Non-pigmented ciliary epithelial cell (primary cell): ENCODE data around the gene DCLK1.
"Not testable (repeated sequence)": the region's sequence is repeated elsewhere in the genome, so short reads cannot be mapped to it uniquely, and the experiment has no call there.

Source experiments
- DNase-seq: peaks from one replicate; pipeline ENCODE4 v3.0.0-alpha.2; 2010; ENCODE audit warnings: low read depth

The DCLK1 gene

DNA sequence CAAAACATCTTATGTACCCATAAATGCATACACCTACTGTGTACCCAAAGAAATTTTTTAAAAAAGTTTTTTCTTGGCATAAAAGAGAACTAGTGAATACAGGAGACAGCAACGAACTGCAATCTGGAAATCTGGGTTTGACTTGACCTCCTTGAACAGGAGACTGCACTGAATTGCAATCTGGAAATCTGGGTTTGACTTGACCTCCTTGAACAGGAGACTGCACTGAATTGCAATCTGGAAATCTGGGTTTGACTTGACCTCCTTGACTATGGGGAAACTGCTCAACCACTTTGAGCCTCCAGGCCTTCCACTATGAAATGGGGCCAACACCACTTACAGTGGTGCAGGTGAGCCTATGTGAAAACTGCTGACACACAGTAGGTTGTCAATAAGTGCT is 147.5 kb downstream of the DCLK1 start:
- not testable (repeated sequence) for DNase-seq

DNA sequence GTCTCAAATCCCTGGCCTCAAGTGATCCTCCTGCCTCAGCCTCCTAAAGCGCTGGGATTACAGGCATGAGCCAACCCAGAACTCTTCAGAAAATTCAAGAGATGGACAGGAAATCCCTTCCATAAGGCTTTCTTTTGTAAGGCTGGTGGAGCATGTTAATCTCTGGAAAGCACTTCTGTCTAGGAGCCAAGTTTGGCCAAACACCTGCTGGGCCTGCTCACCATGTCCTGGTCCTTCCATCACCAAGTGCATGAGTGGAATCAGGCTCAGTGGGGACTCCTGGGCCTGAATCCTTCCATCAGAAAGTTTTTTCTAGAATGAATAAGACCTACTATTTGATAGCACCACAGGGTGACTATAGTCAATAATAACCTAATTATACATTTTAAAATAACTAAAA is 148.0 kb downstream of the DCLK1 start:
- no peak for DNase-seq

GRCh38 chr13:35979361-35979951 is 151.7 kb downstream of the DCLK1 start:
- peak; percentile 81 for DNase-seq

DNA sequence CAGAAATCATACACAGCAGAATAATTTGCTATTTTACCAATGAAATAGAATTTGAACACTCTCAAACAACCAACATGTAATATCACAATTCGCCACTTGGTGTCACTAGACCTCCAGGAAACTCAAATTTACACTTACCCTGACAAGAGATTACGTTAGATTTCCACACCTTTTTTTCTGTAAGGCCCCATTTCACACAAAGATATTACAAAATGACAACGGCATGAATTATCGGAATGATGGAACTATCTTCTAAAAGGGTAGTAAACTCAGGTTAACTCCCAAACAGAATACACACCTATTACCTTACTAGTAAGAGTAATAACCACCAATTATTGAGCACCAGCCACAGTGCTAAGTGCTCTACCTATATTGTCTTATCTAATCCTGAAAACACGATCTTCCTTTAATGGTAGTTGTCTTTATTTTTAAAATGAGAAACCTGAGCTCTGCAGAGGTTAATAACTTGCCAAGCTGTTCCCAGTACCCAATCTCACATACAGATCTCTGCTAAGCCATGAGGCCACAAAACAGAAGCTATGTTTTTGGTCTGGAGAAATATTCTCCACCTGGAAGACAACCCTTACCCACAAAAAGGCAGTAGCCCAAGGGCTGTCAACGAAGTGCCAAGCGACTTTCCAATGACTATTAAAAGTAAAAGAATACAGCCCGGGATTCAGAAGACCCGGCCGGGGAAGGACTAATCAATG is 152.4 kb downstream of the DCLK1 start:
- no peak for DNase-seq

DNA sequence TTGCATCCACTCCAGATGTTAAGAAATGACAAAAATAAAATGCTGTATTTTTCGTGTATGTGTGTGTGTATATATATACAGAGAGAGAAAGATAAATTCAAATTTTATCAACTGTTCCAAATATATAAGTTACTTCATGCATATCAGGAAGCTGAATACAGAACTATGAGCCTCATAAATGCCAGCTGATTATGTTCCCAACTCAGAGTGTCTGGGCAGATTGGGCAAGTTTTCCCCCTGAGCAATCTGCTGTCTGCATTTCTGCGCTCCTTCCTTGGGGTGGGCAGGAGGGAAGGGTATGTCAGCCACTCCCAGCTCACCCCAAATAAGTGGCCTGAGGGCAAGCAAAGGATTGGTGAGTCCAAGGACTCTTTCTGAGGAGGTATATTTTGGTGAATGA is 154.1 kb downstream of the DCLK1 start:
- no peak for DNase-seq

- DNase-seq, result no peak
These were observed 155.1 kb downstream of the DCLK1 start for GRCh38 chr13:35976126-35976525.

DNA sequence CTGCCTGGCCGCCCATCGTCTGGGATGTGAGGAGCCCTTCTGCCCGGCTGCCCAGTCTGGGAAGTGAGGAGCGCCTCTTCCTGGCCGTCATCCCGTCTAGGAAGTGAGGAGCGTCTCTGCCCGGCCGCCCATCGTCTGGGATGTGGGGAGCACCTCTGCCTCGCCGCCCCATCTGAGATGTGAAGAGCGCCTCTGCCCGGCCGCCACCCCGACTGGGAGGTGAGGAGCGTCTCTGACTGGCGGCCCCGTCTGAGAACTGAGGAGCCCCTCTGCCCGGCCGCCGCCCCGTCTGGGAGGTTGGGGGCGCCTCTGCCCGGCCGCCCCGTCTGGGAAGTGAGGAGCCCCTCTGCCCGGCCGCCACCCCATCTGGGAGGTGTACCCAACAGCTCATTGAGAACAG is 164.2 kb downstream of the DCLK1 start:
- DNase-seq, result not testable (repeated sequence)

- no peak for DNase-seq
These were observed 165.2 kb downstream of the DCLK1 start for GRCh38 chr13:35966024-35966423.

DNA sequence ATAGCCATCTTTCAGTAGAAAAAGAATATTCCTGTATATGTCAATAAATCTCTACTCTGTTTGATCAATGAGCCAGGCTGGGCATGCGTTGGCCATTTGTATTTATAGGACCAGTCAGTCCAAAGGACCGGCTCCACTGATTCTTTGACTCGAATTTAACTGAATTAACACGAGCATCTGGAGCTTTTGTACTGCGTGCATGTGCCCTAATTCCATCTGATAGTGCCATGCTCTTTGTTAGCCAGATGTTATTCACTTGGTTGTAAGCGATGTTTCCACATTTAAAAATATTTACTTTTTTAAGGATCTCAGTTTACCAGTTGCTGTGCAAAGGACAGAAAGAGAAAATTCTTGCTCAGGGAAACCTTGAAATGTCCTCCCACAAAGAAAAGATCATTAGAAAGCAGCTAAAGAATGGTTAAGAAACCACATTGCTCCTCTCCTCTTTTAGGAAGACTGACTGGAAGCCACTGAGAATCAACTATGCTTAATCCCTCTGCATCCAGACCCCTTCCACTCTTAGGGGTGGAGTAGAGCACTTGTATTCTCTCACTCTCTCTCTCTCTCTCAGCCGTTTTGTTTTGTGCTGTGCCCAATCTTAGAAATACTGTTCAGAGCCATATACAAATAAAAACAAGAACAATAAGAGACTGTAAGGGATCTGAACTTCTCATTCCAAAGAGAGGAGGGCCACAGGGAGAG is 165.8 kb downstream of the DCLK1 start:
- DNase-seq, result no peak

DNA sequence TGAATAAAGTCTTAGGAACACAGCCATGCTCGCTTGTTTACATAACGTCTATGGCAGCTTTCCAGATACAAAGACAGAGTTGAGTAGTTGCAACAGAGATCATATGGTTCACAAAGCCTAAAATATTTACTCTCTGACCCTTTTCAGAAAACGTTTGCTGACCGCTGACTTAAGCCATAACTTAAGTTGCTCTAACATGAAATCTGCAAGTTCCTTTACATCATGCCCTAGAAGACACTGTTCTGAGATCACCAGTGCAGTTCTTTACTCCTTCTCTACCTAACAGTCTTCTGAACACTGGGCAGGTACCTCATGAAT is 166.4 kb downstream of the DCLK1 start:
- no peak for DNase-seq

GRCh38 chr13:35964011-35964862 is 166.9 kb downstream of the DCLK1 start:
- DNase-seq, result no peak

DNA sequence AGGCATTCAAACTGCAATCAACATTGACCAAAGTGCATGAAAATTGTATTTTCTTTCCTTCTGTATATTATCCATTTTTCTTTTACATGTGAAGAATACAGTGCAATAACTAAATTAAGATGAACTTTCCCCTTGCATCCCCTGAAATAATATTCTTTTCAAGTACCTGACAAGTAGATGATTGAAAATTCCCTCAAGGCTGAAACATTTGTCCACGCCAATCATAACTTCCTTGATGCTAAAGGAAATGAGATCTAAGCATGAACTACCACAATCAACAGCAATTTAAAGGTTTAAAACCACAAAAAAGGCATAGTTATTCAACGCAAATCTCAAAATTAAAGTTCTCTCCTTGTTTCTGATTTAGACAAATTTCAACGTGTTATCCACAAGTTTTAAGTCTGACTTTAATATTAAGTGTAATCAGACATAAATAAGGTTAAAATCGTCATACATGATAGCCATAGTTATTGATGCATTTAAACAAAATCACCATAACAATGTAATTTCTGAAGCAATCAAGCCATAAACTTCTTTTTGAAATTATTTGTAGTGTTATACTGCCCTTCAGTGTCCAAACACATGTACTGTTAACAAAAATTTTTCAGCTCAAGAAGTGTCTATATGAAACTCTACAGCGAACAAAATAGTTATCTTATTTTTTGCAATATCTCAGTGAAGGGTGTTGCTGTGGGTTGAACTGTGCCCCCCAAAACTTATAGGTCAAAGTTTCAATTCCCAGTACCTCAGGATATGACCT is 169.5 kb downstream of the DCLK1 start:
- no peak for DNase-seq

GRCh38 chr13:35961002-35961401 is 170.2 kb downstream of the DCLK1 start:
- no peak for DNase-seq

DNA sequence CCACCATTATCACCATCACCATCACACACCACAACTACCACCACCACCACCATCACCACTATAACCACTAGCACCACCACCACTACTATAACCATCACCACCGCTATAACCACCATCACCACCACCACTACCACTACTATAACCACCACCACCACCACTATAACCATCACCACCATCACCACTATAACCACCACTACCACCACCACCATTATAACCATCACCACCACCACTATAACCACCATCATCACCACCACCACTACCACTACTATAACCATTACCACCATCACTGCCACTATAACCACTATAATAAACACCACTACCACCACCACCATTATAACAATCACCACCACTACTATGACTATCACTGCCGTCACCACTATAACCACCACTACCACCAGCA is 173.2 kb downstream of the DCLK1 start:
- DNase-seq, result no peak

DNA sequence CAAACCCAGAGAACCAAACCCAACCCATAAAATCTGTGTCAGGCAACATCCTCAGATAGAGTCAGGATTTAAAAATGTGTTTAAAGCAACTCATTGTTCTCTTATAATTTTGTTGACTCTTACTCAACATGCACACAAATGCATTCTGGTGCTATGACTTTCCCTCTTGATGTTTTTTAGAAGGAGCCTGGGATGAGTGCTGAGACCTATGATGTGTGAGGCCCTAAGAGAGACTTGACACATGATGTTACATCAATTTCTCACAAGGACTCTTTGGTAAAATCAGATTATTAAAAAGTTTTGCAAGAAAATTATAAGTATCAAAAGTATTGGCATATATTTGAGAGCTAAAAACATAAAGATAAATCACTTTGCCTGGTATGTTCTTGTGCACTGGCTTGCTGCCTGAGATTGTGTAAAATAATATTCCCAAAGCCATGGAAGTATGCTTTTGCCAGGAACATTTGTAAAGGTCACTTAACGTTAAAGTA is 173.9 kb downstream of the DCLK1 start:
- no peak for DNase-seq

DNA sequence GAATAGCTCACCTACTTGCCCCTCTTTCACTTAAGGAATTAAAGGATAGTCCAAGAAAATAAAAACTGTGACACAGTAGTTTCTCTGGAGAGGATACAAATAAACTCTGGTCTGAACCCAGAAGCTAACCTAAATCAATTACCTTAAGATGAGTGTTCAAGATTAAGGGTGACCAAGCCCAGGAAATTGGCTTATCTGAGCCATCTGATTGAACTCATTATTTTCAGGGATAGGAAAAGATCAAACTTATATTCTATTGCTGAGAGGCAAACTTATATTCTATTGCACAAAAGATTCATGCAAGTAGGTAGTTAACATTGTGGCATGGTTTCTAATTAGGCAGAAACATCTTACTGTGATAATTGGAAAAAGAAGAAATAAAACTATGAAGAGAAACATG is 175.1 kb downstream of the DCLK1 start:
- no peak for DNase-seq

DNA sequence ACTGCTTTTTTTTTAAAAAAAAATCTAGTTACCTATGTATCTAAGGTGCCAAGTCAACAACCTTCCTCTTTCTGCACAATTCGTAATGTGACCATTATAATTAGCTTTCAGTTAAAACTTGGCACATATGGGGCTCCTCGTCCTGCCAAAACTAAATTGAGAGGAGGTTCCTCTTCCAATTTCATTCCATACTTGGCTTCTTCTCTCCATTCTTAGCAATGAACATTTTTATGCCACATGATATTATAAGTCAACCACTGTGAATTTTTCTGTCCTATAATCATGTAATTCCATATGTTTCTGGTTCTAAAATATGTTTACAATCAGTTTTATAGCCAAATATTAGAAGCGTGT is 177.0 kb downstream of the DCLK1 start:
- DNase-seq, result no peak

DNA sequence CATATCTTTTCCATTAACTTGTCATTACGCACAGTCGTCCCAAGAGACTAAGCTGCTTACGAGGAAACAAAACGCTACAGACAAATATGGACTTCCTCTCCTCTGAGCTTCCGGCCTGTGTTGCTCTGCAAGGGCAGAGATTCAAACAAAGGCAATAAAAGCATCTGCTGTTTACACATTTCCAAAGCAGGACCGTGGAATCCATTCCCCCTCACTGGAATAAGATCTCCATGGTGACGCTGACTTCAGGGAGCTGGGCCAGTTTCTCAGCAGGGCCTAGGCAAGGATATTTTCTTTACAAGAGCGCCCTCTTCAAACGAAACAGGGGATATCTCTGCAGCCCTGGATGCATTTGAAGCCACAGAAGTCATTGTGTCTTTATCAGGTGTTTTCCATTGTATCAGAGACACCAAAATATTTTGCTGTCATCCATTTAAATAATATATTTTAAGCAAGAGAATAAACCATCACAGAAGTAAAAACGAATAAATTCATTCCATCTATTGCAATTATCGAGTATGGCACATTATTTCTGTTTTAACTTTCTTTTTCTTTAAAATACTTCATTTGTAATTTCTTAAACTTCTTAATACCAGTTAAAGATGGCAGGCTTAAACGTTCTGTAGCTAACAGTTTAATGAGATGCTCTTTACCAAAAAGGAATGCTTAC is 177.5 kb downstream of the DCLK1 start:
- peak; percentile 81 for DNase-seq

DNA sequence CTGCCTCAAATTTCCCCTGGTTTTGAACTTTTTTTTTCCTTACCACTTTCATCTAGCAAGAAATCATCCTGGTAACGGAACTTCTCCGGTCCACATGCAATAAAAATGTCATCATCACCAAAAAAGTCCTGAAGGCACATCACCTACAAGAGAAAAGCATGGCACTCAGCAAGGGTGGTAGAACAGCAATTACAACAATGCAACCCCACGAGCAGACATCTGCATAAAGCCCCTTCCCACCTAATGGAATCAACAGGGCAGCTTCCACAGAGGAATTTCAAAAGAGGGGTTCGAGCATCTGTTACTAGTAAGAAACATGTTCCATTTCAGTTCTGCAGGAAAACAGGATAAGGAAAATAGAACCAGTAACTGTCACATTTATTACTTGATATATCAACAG is 183.9 kb downstream of the DCLK1 start:
- DNase-seq, result no peak

GRCh38 chr13:35945368-35945767 is 185.8 kb downstream of the DCLK1 start:
- DNase-seq, result no peak

- no peak for DNase-seq
These were observed 189.8 kb downstream of the DCLK1 start for GRCh38 chr13:35941374-35941773.
